GM21526 (cell line): ENCODE results near the gene LRRC53.

Experiments used
- ATAC-seq: cut with Tn5 transposase; IDR thresholded peaks from one replicate; pipeline ENCODE4 v1.9.1; 2021; ENCODE audit warnings: moderate library complexity; ENCODE audit not compliant: unreplicated experiment, low FRiP score

Gene LRRC53

DNA sequence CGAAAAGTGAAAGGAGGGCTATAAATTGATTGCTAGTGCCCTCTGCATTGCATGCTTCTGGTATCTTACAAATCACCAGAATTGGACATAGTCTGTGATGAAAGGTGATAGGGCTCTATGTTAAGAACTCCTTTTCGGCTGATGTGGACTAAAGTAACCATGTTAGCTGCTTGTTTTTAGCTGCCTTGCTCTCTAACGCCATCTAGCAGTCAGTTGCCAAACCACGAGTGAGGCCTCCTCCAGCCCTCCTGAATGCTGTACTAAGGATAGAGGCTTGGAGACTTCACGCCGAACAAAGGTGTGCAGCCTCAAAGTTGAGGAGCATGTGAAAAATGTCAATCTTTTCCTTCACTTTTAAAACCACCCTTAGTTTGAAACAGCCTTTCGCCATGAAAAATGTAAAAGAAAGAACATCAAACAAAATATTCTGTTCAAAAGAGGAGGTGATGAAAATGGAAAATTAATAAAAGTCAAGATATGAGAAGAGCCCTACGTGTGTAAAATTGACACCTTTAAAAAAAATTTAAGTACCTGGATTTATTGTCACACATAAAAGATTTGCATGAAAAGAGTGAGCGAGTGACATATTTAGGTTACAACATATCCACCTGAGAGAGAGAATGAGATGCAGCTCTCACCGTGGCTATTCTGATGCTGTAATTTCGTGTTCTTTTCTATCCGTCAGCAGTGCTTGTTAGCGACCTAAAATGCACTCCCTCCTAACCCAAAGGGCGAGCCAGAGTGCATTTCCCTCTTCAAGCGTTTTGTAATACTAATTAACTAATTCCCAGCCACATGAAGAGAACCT, 8.1 kb downstream of the LRRC53 start:
- ATAC-seq = peak; percentile 90

DNA sequence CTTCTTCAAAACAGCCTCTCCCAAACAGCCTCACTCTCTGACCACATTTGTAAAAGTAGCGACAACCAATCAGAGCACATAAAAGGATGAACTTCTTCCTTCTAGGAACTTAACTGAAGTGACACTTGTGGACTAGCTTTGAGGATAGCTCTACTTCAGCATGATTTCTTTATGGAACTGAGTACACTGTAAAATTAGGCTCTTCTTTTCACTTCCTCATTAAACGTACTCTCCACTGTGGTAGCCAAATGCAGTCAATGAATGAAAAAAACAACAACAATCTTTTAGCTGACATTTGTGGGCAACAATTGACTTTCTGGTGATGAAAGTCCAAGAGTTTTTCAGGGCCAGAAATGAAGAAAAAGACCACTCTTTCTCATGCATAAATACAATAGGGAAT, 9.6 kb downstream of the LRRC53 start:
- ATAC-seq = peak; percentile 54

GRCh38 chr1:74502432-74502831, 10.0 kb downstream of the LRRC53 start:
- peak; percentile 42 for ATAC-seq

DNA sequence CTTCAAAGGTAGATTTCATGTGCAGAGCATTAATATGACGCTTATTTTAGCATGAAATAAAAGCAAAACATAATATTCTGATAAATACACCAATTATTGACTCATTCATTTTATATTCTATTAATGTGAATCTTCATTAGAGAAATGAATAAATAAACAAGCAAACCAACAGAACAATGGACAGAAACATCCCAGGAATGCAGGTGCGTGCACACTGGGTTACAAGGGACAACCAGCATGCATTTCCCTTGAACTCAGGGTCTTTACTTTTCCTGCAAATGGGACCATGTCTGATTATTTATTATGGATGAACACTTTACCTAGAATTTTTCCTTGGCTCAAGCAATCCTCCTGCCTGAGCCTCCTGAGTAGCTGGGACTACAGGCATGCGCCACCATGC, 13.5 kb downstream of the LRRC53 start:
- no peak for ATAC-seq

- no peak for ATAC-seq
Measured at GRCh38 chr1:74496669-74497068, 15.7 kb downstream of the LRRC53 start.

- ATAC-seq = no peak
Measured at GRCh38 chr1:74486036-74486435, 26.4 kb downstream of the LRRC53 start.

DNA sequence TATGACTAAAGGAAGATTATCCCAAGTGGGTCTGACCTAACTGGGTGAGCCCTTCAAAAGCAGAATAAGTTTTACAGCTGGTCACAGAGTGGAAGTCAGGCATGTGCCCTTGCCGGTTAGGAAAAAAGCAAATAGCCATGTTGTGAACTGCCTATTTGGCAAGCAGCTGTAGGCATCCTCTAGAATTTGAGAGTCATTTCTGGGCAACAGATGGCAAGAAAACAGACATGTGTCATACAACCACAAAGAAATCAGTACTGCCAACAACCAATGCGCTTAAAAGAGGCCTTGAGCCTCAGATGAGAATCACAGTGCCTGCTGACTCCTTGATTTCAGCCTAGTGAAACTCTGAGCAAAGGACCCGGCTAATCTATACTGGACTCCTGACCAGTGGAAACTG, 26.8 kb downstream of the LRRC53 start:
- no peak for ATAC-seq

DNA sequence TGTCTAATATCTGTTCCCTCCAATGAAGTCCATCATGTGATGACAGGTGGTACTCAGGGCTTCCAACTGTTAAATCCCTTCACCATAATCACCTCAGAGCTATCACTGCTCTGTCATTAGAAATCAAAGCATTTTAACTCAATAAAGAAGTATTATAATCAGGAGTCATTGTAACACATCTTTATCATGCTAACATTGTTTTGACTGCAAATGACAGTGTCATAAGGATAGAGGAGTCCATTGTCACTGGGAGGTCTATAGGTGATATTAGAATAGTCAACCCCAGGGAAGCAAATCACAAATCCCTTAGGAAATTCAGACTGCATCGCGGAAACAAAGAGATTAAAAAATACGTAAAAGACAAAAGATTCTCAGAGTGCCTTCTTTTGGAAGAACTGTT, 30.8 kb downstream of the LRRC53 start:
- ATAC-seq = no peak

DNA sequence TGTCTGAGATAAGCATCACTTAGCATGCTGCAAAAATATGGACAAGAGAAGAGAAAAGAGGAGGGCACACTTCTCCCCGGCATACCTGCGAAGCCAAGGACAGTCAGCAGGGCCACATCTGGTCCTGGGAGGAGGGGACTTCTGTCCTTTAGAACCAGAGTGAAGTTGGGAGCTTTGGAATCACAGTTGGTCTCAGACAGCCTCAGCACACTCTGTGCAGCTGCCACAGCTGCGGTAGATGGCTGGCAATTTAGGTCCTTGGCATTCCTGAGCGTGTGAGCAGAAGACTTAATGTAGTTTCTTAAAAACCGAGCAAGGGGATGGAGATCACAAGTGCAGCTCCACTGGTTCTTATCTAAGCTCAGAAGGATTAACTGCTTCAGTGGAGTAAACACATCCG, 32.3 kb downstream of the LRRC53 start:
- no peak for ATAC-seq

GRCh38 chr1:74478979-74479378, 33.4 kb downstream of the LRRC53 start:
- no peak for ATAC-seq

DNA sequence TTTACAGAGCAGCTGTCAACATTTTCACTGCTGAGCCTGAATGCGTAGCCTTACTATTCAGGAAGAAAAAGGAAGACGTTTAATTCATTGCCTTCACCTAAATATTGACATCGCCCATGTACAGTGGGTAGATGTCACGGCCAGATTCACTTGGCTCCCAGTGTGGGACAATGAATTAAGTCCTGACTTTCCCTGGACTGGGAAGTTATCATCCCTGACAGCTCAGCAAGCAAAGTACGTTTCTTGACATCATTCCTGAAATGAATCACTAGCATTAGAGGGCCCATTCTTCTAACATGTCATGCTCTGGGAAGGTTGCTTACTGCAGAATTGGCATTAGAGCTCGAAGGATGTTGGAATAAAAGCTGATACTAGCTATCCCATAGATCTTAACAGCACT, 37.8 kb downstream of the LRRC53 start:
- no peak for ATAC-seq

DNA sequence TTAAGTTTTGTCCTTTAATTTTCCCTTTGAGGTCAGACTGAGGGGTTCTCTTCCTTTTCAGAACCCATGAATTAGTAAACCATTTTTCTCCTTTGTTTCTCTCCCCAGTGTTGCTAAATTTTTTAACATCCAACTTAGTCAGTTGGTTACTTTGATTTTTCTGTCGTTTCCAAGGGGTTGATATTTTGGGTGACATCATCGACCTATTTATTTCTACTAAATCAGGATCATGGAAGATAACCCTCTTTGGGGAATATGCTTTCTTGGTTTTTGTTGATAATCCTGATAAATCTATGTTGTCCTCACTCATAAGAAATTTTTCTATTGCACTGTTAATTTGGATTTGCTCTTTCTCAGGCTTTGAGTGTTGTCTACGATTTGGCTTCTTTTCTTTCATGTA, 40.9 kb downstream of the LRRC53 start:
- ATAC-seq = no peak

DNA sequence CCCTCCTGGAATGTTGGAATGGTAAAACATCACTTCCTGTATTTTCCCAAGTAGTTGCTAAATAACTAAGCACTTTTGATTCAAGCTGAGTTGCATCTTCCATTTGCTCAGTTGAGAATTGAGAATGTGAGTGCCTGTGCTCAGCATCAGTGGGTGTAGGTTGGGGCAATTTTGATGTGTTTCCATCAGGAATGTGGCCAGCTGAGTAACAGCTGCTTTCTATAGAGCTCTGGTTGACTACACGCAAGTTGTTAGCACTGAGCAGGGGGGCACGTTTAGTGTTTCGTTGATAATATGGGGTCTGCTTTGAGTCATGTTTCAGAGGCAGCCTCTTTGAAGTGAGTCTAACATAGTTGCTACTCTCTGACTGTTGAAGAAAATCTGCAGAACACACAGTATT, 41.5 kb downstream of the LRRC53 start:
- no peak for ATAC-seq

- ATAC-seq = no peak
Measured at GRCh38 chr1:74470251-74470650, 42.2 kb downstream of the LRRC53 start.

GRCh38 chr1:74468982-74469603, 43.3 kb downstream of the LRRC53 start:
- ATAC-seq = no peak

DNA sequence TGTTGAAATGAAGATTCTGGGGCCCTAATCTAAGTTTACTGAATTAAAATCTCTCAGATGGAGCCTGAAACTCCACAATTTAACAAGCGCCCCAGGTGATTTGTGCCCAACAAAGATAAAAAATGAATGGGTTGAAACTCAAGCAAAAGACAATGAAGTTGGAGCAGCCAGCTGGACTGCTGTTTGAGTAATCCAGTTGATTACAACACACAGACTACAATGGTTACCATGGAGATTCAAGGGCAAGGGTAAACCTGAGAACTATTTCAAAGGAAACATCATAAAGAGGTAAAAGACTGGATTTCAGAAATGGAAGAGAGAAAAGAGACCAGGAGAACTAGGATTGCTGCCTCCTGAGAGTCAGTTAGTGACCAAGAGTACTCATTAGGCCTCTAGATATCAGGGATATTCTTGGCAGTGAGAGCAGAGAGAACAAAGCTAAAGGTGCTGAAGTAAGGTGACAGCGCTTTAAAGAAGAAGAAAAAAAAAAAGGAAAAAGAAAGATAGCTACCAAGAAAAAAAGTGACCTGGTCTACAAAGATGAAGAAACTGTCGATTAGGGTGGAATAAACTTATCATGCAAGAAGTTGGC, 44.5 kb downstream of the LRRC53 start:
- ATAC-seq = no peak

DNA sequence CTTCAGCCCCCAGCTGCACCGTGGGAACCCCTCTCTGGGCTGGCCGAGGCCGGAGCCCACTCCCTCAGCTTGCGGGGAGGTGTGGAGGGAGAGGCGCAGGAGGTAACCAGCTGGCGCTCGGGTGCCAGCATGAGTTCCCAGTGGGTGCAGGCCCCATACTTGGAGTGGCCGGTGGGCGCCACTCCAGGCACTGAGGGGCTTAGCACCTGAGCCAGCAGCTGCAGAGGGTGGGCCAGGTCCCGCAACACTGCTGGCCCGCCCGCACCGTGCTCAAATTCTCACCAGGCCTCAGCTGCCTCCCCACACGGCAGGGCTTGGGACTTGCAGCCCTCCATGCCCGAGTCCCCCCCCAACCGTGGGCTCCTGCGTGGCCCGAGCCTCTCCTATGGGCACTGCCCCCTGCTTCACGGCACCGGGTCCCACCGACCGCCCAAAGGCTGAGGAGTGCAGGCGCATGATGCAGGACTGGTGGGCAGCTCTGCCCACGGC, 47.2 kb downstream of the LRRC53 start:
- ATAC-seq = no peak

- no peak for ATAC-seq
Measured at GRCh38 chr1:74464037-74464436, 48.4 kb downstream of the LRRC53 start.

GRCh38 chr1:74463333-74463988, 49.0 kb downstream of the LRRC53 start:
- peak; percentile 57 for ATAC-seq

DNA sequence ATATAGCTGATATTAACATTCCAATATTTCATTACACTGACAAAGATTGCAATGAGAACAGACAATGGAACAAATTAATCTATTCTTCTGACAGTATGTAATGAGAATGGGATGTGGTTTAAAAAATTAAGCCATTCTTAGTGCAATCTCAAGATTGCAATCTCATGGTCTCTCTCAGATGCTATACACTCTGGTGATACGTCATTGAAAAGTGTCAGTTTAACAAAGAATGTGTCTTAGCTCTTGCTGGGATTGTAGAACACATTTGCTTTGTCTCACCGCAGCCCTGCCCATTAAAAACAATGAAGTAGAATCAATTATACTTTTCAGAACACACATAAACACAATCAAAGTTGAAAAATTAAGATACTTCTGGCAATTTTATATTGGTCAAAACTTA, 55.2 kb downstream of the LRRC53 start:
- no peak for ATAC-seq

DNA sequence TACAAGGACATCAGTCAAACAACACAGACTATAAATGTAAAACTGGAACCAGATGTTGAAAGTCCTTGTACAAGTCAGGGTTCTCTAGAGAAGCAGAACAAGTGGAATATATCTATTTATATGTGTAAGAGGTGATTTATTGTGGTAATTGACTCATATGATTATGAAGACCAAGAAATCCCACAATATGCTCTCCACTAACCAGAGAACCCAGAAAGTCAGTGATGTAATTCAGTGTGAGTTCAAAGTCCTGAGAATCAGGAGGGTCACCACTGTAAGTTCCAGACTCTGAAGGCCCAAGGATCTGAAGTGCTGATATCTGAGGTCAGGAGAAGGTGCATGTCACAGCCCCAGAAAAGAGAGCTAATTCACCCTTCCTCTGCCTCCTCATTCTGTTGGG, 57.0 kb downstream of the LRRC53 start:
- no peak for ATAC-seq
